Heart left ventricle (tissue), 13 donors: ENCODE measurements around the gene TBC1D4.

ENCODE experiments used
- POLR2A ChIP-seq, 2 donors: fragments of 450-650 bp; IDR thresholded peaks; one replicate each; pipeline ENCODE4 v1.6.1; 2017; ENCODE audit warnings: antibody characterized with exemption in 2 of 2, mild to moderate bottlenecking in 2 of 2, moderate library complexity in 2 of 2
- TF ChIP-seq, protein P1 (sequence below), 12 donors: fragments of 200-600 bp; sonication (generic) in 4 of 12; IDR thresholded peaks; one replicate each; pipeline versions ENCODE4 v1.5.0 to v1.8.0; 2018 to 2022; ENCODE audit warnings: antibody characterized with exemption in 12 of 12, mild to moderate bottlenecking in 5 of 12
- donor health status: ischemic (EF 13 %, LVEDD 7.1; RV severe dilation, severe dysfunction).
- donor health status: DM: no; HTN: yes; CAD: no.
- donor health status: DM: no; HTN: no; CAD: no.
- donor health status: ischemic (EF 25% LVEDD 6.9; RV normal size, moderate dysfunction).
- donor health status: ischemic (EF 25% LVEDD 5.7; RV mildly dilated, moderate dysfunction).
- donor health status: ischemic (EF 35%, LVEDD 5.7; RV mildly dilated, moderate dysfunction).
- donor health status: nonischemic (EF 11% LVEDD 7.7; RV severe dilation, severe dysfunction).
- donor health status: DM: yes; HTN: yes; CAD: no.
- donor health status: PGD.
- donor health status: ischemic (EF 29% LVEDD 5.4; RV normal size, mild dysfunction).
- donor health status: nonischemic (EF 23%, LVEDD 6.1; RV moderate dilation, normal function).

DNA sequence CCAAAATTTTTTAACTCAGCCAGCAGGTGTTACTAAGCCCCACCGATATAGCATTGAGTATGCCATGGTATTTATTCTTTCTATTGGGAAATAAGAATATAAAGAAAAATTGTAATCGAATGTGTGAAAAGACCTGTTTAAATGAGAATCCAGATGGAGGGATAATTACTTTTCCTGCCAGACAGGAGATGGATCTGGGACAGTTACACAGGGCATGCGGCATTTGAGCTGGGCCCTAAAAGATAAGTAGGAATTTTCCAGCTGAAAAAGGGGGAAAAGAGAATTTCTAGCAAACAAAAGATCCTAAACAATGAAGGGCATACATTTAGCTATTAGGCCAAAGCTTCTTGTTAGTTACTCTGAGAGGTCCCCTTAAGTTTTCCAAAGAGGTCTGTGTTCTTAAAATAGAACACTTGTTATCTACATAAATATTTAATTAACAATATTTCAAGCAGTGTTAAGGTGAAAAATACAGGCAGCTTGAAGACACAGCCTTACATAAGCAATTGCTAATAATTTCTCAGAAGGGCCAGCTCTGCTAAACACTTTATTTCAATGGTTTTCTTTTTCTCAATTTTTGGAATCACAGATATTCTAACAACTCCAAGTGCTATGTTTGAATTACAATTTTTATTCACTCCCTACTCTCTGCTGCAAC is 63.7 kb downstream of the TBC1D4 start:
- no peak for TF ChIP-seq POLR2A (IDR thresholded peaks at IDR 0.05)
- TF ChIP-seq, protein P1, sequence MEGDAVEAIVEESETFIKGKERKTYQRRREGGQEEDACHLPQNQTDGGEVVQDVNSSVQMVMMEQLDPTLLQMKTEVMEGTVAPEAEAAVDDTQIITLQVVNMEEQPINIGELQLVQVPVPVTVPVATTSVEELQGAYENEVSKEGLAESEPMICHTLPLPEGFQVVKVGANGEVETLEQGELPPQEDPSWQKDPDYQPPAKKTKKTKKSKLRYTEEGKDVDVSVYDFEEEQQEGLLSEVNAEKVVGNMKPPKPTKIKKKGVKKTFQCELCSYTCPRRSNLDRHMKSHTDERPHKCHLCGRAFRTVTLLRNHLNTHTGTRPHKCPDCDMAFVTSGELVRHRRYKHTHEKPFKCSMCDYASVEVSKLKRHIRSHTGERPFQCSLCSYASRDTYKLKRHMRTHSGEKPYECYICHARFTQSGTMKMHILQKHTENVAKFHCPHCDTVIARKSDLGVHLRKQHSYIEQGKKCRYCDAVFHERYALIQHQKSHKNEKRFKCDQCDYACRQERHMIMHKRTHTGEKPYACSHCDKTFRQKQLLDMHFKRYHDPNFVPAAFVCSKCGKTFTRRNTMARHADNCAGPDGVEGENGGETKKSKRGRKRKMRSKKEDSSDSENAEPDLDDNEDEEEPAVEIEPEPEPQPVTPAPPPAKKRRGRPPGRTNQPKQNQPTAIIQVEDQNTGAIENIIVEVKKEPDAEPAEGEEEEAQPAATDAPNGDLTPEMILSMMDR (IDR thresholded peaks at IDR 0.05), result no peak
